ENCODE measurements around the gene VAMP8. TPM values are rescaled to one million over a fixed set of nuclear protein-coding genes. Genes with fewer than 3 reads are reported as not detected.
A peak's percentile ranks its signal among the peaks of the same experiment; 100 is the strongest.

The VAMP8 gene
- polyA plus RNA-seq, 2 of the 4 experiments (the other 2 are of a cell fraction), result 18.5 to 41.1 TPM

GRCh38 chr2:85599468-85600234, 22.3 kb downstream of the VAMP8 start:
- Histone ChIP-seq H3K27ac (no peak overlapping the region), H3K4me2 (no peak overlapping the region), H3K9me3 (no peaks in the 10 kb centered on the region), H3K4me1 (peaks cover 21% of the 10 kb centered on the region), H3K4me3 (no peak overlapping the region)
- WGBS (ENCODE audit: missing lambda C conversion rate), result 83% methylated on average over 17 of the region's 17 CpGs
- FAIRE-seq (no peak), ATAC-seq (no peak), DNase-seq (ENCODE audit: low read depth in 1 of 2, low spot score in 1 of 2) (no peak)
- ChIA-PET CTCF (interaction anchor here (0.5 to 1.8 kb wide), 6 partner anchors 13 to 179 kb away, joined by 3 to 12 read pairs (median 4); no protein-coding TSS in a partner anchor), POLR2A (no interaction called here)
- TF ChIP-seq CHD4 (IDR thresholded peaks at IDR 0.05; ENCODE audit: borderline replicate concordance) (no peak), RARB (CRISPR knock-in tag; IDR thresholded peaks at IDR 0.05) (no peak), NR3C1 (IDR thresholded peaks at IDR 0.05) (no peak), PHF8 (IDR thresholded peaks at IDR 0.05; ENCODE audit: borderline replicate concordance, low read depth) (no peak), MAZ (IDR thresholded peaks at IDR 0.05; ENCODE audit: borderline replicate concordance, low read depth, low read length) (no peak), GATA3 (IDR thresholded peaks at IDR 0.05; ENCODE audit: borderline replicate concordance) (no peak)

GRCh38 chr2:85600235-85600575, 22.8 kb downstream of the VAMP8 start:
- ATAC-seq (no peak), FAIRE-seq (no peak), DNase-seq (ENCODE audit: low read depth in 1 of 2, low spot score in 1 of 2) (no peak)
- Histone ChIP-seq H3K4me3 (no peak overlapping the region), H3K4me2 (no peak overlapping the region), H3K27ac (no peak overlapping the region), H3K9me3 (no peaks in the 10 kb centered on the region), H3K4me1 (peaks cover 22% of the 10 kb centered on the region)
- CTCF ChIA-PET, result interaction anchor here (0.5 to 1.8 kb wide), 6 partner anchors 13 to 179 kb away, joined by 3 to 12 read pairs (median 4); no protein-coding TSS in a partner anchor
- POLR2A ChIA-PET, result interaction anchor here (0.6 kb wide), 1 partner anchor 9 kb away, joined by 3 read pairs; no protein-coding TSS in a partner anchor
- 63% methylated on average over 3 of the region's 3 CpGs for WGBS (ENCODE audit: missing lambda C conversion rate)
- TF ChIP-seq ELK1 (IDR thresholded peaks at IDR 0.05; ENCODE audit: low read depth, low read length) (no peak), CHD2 (IDR thresholded peaks at IDR 0.05; ENCODE audit: low read length, partially characterized antibody) (no peak)

GRCh38 chr2:85600951-85601770, 23.8 kb downstream of the VAMP8 start:
- DNase-seq (ENCODE audit: low read depth in 1 of 2, low spot score in 1 of 2), result no peak
- Histone ChIP-seq H3K4me3 (peak overlapping the region; percentile 66), H3K27ac (peak overlapping the region in 1 of 2 experiments; percentile 92; a peak in 4 of 6 replicates), H3K4me1 (peaks cover 28% of the 10 kb centered on the region), H3K9me3 (no peaks in the 10 kb centered on the region), H3K4me2 (peak overlapping the region; percentile 81)
- FAIRE-seq, result no peak
- ChIA-PET CTCF (interaction anchor here (1.1 to 1.8 kb wide), 8 partner anchors 9 to 180 kb away, joined by 3 to 12 read pairs (median 4); partner anchors contain the start of gene USP39), POLR2A (interaction anchor here (0.6 to 2.2 kb wide), 3 partner anchors 10 to 62 kb away, joined by 3 to 10 read pairs (median 3); partner anchors contain the start of genes C2orf68 and MAT2A)
- WGBS (ENCODE audit: missing lambda C conversion rate), result 79% methylated on average over 6 of the region's 6 CpGs
- no peak for ATAC-seq
- no peak for TF ChIP-seq PBX3 (IDR thresholded peaks at IDR 0.05)
- no peak for TF ChIP-seq NFE2L2 (conservative IDR thresholded peaks at IDR 0.05; ENCODE audit: low read length)
- TF ChIP-seq JUN (IDR thresholded peaks at IDR 0.05), result no peak
- no peak for TF ChIP-seq CHD2 (IDR thresholded peaks at IDR 0.05; ENCODE audit: low read length, partially characterized antibody)
- no peak for TF ChIP-seq ZC3H11A (IDR thresholded peaks at IDR 0.05)
- TF ChIP-seq FOXS1 (CRISPR knock-in tag; IDR thresholded peaks at IDR 0.05), result no peak
- no peak for TF ChIP-seq KDM5A (IDR thresholded peaks at IDR 0.05)
- TF ChIP-seq MAZ (IDR thresholded peaks at IDR 0.05; ENCODE audit: borderline replicate concordance, low read depth, low read length), result no peak
- no peak for TF ChIP-seq KDM1A (IDR thresholded peaks at IDR 0.05; ENCODE audit: low read depth)
- no peak for TF ChIP-seq PHF8 (IDR thresholded peaks at IDR 0.05; ENCODE audit: borderline replicate concordance, low read depth)
- no peak for TF ChIP-seq HDAC2 (IDR thresholded peaks at IDR 0.05)
- TF ChIP-seq TP53 (CRISPR knock-in tag; IDR thresholded peaks at IDR 0.05), result no peak
- TF ChIP-seq NR3C1 (IDR thresholded peaks at IDR 0.05), result no peak
- TF ChIP-seq RAD21 (conservative IDR thresholded peaks at IDR 0.05 in 1 of 2, IDR thresholded peaks at IDR 0.05 in 1 of 2), result no peak
- no peak for TF ChIP-seq RNF2 (IDR thresholded peaks at IDR 0.05; ENCODE audit: borderline replicate concordance, low read depth)
- no peak for TF ChIP-seq HOXB5 (CRISPR knock-in tag; IDR thresholded peaks at IDR 0.05)
- no peak for TF ChIP-seq HOXB13 (CRISPR knock-in tag; IDR thresholded peaks at IDR 0.05; ENCODE audit: low read depth)
- no peak for TF ChIP-seq MAFK (IDR thresholded peaks at IDR 0.05; ENCODE audit: partially characterized antibody)
- TF ChIP-seq FOSL2 (IDR thresholded peaks at IDR 0.05), result no peak
- no peak for TF ChIP-seq FOSL2 (CRISPR knock-in tag; IDR thresholded peaks at IDR 0.05)

Measured in A549 (cell line).